H1 (cell line): ENCODE results near the gene NUMB. TPM values are rescaled to one million over a fixed set of nuclear protein-coding genes. Genes with fewer than 3 reads are reported as not detected.

ENCODE experiments used
- CTCF ChIA-PET: fragments of 300-600 bp; sonication (Branson Sonifier 250); formaldehyde crosslinking; loops from one replicate; lab custom pipeline; 2021; ENCODE audit not compliant: partially characterized antibody; lab: Charles Lee
- POLR2A ChIA-PET: fragments of 300-600 bp; sonication (Branson Sonifier 250); formaldehyde crosslinking; loops from one replicate; lab custom pipeline; 2021; ENCODE audit warnings: inconsistent platforms; ENCODE audit not compliant: partially characterized antibody; lab: Charles Lee
- DNase-seq, 2 experiments: peaks; one replicate each; pipeline versions ENCODE4 v3.0.0 to v3.0.0-alpha.2; 2010 to 2022; ENCODE audit warnings: low spot score in 2 of 2, low read depth in 1 of 2, mixed read lengths in 1 of 2
- FAIRE-seq: peaks from 2 replicates; lab custom pipeline; 2011; peaks lifted over from hg19 to GRCh38; lab: Jason Lieb, UNC
- H2AFZ ChIP-seq: 2 replicates; pipeline ENCODE4 v1.8.1; 2012; ENCODE audit warnings: low read length, inconsistent platforms
- H2AK5ac ChIP-seq: 2 replicates; pipeline ENCODE4 v1.6.1; 2013; ENCODE audit warnings: low read depth, low read length
- H2BK120ac ChIP-seq: replicated peaks from 2 replicates; pipeline ENCODE3; 2013; ENCODE audit warnings: low read depth, low read length, inconsistent platforms
- H2BK12ac ChIP-seq: 2 replicates; pipeline ENCODE4 v1.6.1; 2013; ENCODE audit warnings: low read depth, low read length
- H2BK15ac ChIP-seq: 2 replicates; pipeline ENCODE4 v1.6.1; 2013; ENCODE audit warnings: low read length
- H2BK20ac ChIP-seq: 2 replicates; pipeline ENCODE4 v1.6.1; 2013; ENCODE audit warnings: low read length
- H2BK5ac ChIP-seq: 2 replicates; pipeline ENCODE4 v1.6.1; 2013; ENCODE audit warnings: low read depth, low read length
- H3K14ac ChIP-seq: 2 replicates; pipeline ENCODE4 v1.6.1; 2013; ENCODE audit warnings: inconsistent platforms; ENCODE audit not compliant: insufficient read length
- H3K18ac ChIP-seq: 2 replicates; pipeline ENCODE4 v1.6.1; 2013; ENCODE audit warnings: low read length; ENCODE audit errors: extremely low read depth
- H3K23ac ChIP-seq: 2 replicates; pipeline ENCODE4 v1.6.1; 2013; ENCODE audit warnings: inconsistent platforms; ENCODE audit not compliant: insufficient read length
- H3K23me2 ChIP-seq: 2 replicates; pipeline ENCODE4 v1.6.1; 2013; ENCODE audit warnings: low read depth, low read length
- H3K27ac ChIP-seq: 2 replicates; pipeline ENCODE4 v1.6.1; 2011; ENCODE audit warnings: low read depth, low read length, inconsistent platforms
- H3K27me3 ChIP-seq, 4 experiments: replicated peaks in 1 of 4; 1 replicate in 1 of 4; 2 replicates in 3 of 4; pipeline versions ENCODE4 v1.6.1 to v1.8.1; 2011 to 2013; ENCODE audit warnings: low read length in 3 of 4, mild to moderate bottlenecking in 3 of 4, inconsistent platforms in 2 of 4, mixed read lengths in 2 of 4, moderate library complexity in 1 of 4; ENCODE audit not compliant: control insufficient read depth in 3 of 4, insufficient read depth in 3 of 4; ENCODE audit errors: extremely low read depth in 1 of 4
- H3K36me3 ChIP-seq, 4 experiments: 2 replicates each; pipeline versions ENCODE4 v1.6.1 to v1.8.1; 2011 to 2013; ENCODE audit warnings: mild to moderate bottlenecking in 4 of 4, low read length in 3 of 4, moderate library complexity in 2 of 4, control low read depth in 1 of 4, inconsistent platforms in 1 of 4; ENCODE audit not compliant: insufficient read depth in 4 of 4, control insufficient read depth in 2 of 4
- H3K4ac ChIP-seq: replicated peaks from 2 replicates; pipeline ENCODE3; 2013; ENCODE audit warnings: low read length, low read depth, mixed read lengths, inconsistent platforms; ENCODE audit not compliant: insufficient read length
- H3K4me1 ChIP-seq, 4 experiments: replicated peaks in 1 of 4; 1 replicate in 1 of 4; 2 replicates in 3 of 4; pipeline versions ENCODE4 v1.6.1 to v1.8.1; 2011 to 2013; ENCODE audit warnings: low read length in 3 of 4, inconsistent platforms in 2 of 4, mixed read lengths in 1 of 4; ENCODE audit not compliant: insufficient read depth in 4 of 4, control insufficient read depth in 3 of 4
- H3K4me2 ChIP-seq, 2 experiments: 2 replicates each; pipeline versions ENCODE4 v1.6.1 to v1.8.1; 2011 to 2013; ENCODE audit warnings: low read depth in 2 of 2, low read length in 2 of 2, control low read depth in 1 of 2, inconsistent platforms in 1 of 2, mild to moderate bottlenecking in 1 of 2; ENCODE audit not compliant: insufficient read depth in 1 of 2
- H3K4me3 ChIP-seq, 4 experiments: fragments of 200-600, 300-600 bp in 1 of 4; sonication (generic), shearing (Covaris generic), sonication (Bioruptor Twin) in 1 of 4; 2 replicates each; pipeline versions ENCODE4 v1.5.1 to v1.8.1; 2011 to 2016; ENCODE audit warnings: low read length in 4 of 4, low read depth in 3 of 4, control low read depth in 2 of 4, inconsistent platforms in 2 of 4, mild to moderate bottlenecking in 2 of 4, mixed read lengths in 1 of 4, moderate library complexity in 1 of 4; ENCODE audit not compliant: insufficient read depth in 2 of 4; ENCODE audit errors: extremely low read depth in 1 of 4
- H3K56ac ChIP-seq: replicated peaks from 2 replicates; pipeline ENCODE3; 2013; ENCODE audit warnings: low read depth, mild to moderate bottlenecking, mixed read lengths, low read length, inconsistent platforms; ENCODE audit not compliant: insufficient read length
- H3K79me1 ChIP-seq: 2 replicates; pipeline ENCODE4 v1.6.1; 2013; ENCODE audit warnings: low read depth, low read length, control low read depth
- H3K79me2 ChIP-seq, 2 experiments: 2 replicates each; pipeline versions ENCODE4 v1.6.1 to v1.8.1; 2012 to 2013; ENCODE audit warnings: low read length in 2 of 2, mild to moderate bottlenecking in 2 of 2, inconsistent platforms in 1 of 2; ENCODE audit not compliant: insufficient read depth in 2 of 2, control insufficient read depth in 1 of 2
- H3K9ac ChIP-seq, 4 experiments: replicated peaks in 1 of 4; 1 replicate in 1 of 4; 2 replicates in 3 of 4; pipeline versions ENCODE4 v1.6.1 to v1.8.1; 2011 to 2013; ENCODE audit warnings: low read depth in 3 of 4, low read length in 3 of 4, control low read depth in 2 of 4, mild to moderate bottlenecking in 2 of 4, moderate library complexity in 2 of 4, inconsistent platforms in 1 of 4; ENCODE audit errors: extremely low read depth in 1 of 4
- H3K9me3 ChIP-seq, 2 experiments: 2 replicates each; pipeline versions ENCODE4 v1.6.1 to v1.8.1; 2012 to 2013; ENCODE audit warnings: mild to moderate bottlenecking in 2 of 2, moderate library complexity in 2 of 2, control low read depth in 1 of 2, inconsistent platforms in 1 of 2, low read depth in 1 of 2, low read length in 1 of 2, mixed read lengths in 1 of 2; ENCODE audit not compliant: insufficient read depth in 2 of 2
- H4K20me1 ChIP-seq, 2 experiments: replicated peaks in 1 of 2; 2 replicates each; pipeline versions ENCODE3 to v1.8.1; 2011 to 2013; ENCODE audit warnings: inconsistent platforms in 2 of 2, low read length in 2 of 2, mild to moderate bottlenecking in 1 of 2; ENCODE audit not compliant: insufficient read depth in 2 of 2, control insufficient read depth in 1 of 2
- H4K5ac ChIP-seq: 2 replicates; pipeline ENCODE4 v1.6.1; 2013; ENCODE audit warnings: low read length, low read depth, mixed read lengths, inconsistent platforms; ENCODE audit not compliant: insufficient read length
- H4K8ac ChIP-seq: 2 replicates; pipeline ENCODE4 v1.8.0; 2013; ENCODE audit warnings: mild to moderate bottlenecking, moderate library complexity, low read length, inconsistent platforms; ENCODE audit not compliant: insufficient read depth; ENCODE audit errors: extremely low read depth
- H4K91ac ChIP-seq: replicated peaks from 2 replicates; pipeline ENCODE3; 2013; ENCODE audit warnings: low read length, mixed read lengths, inconsistent platforms; ENCODE audit not compliant: insufficient read length
- BACH1 ChIP-seq: IDR thresholded peaks from 2 replicates; pipeline ENCODE4 v1.6.1; 2012; ENCODE audit warnings: low read length, improper control_type of control experiment
- CEBPB ChIP-seq: IDR thresholded peaks from 2 replicates; pipeline ENCODE4 v1.6.1; 2012; ENCODE audit warnings: low read depth, low read length
- EGR1 ChIP-seq: IDR thresholded peaks from 2 replicates; pipeline ENCODE4 v1.6.1; 2011; ENCODE audit warnings: low read depth, low read length, borderline replicate concordance
- EP300 ChIP-seq, 2 experiments: IDR thresholded peaks; 1 replicate in 1 of 2; 2 replicates in 1 of 2; pipeline ENCODE4 v1.6.1; 2011 to 2012; ENCODE audit warnings: low read depth in 2 of 2, low read length in 2 of 2, mild to moderate bottlenecking in 2 of 2, borderline replicate concordance in 1 of 2, inconsistent platforms in 1 of 2, moderate library complexity in 1 of 2
- KDM1A ChIP-seq: fragments of 200-600, 300-600 bp; sonication (generic); IDR thresholded peaks from 2 replicates; pipeline ENCODE4 v1.7.1; 2016; ENCODE audit warnings: mild to moderate bottlenecking, low read length, borderline replicate concordance
- KDM5A ChIP-seq: fragments of 200-600 bp; IDR thresholded peaks from 2 replicates; pipeline ENCODE4 v1.7.1; 2012; ENCODE audit warnings: mild to moderate bottlenecking, low read length, inconsistent platforms, mixed read lengths
- SP1 ChIP-seq: IDR thresholded peaks from 2 replicates; pipeline ENCODE4 v1.6.1; 2011; ENCODE audit warnings: low read depth, low read length
- SUZ12 ChIP-seq: fragments of 200-600 bp; sonication (generic); IDR thresholded peaks from 2 replicates; pipeline ENCODE4 v1.6.1; 2012; ENCODE audit warnings: mild to moderate bottlenecking, inconsistent platforms, low read length, moderate library complexity, mixed read lengths
- TBP ChIP-seq: IDR thresholded peaks from 2 replicates; pipeline ENCODE4 v1.6.1; 2011; ENCODE audit warnings: low read depth, low read length, improper control_type of control experiment
- TEAD4 ChIP-seq: IDR thresholded peaks from 2 replicates; pipeline ENCODE4 v1.6.1; 2012; ENCODE audit warnings: low read depth, low read length, inconsistent platforms, mixed read lengths
- YY1 ChIP-seq: IDR thresholded peaks from 2 replicates; pipeline ENCODE4 v1.6.1; 2011; ENCODE audit warnings: low read depth, mild to moderate bottlenecking, low read length
- ZNF274 ChIP-seq: IDR thresholded peaks from 2 replicates; pipeline ENCODE4 v1.7.0; 2012; ENCODE audit warnings: low read length, borderline replicate concordance; ENCODE audit errors: extremely low read depth
- WGBS, 2 experiments: shearing (Covaris generic) in 1 of 2; methylation state at CpG; one replicate each; pipeline versions ENCODE4 v1.1.6 to v1.1.7; 2013 to 2015; ENCODE audit warnings: low lambda C conversion rate in 2 of 2, mixed read lengths in 2 of 2, inconsistent platforms in 1 of 2, low coverage in 1 of 2, missing lambda C conversion rate in 1 of 2; ENCODE audit not compliant: insufficient replicate concordance in 2 of 2, insufficient coverage in 1 of 2, insufficient read length in 1 of 2; ENCODE audit errors: extremely low coverage in 1 of 2, missing lambda C conversion rate in 1 of 2; 5-methylcytosine and 5-hydroxymethylcytosine counted together
- polyA plus RNA-seq, 7 experiments: library from polyadenylated mRNA; depleted of rRNA in 3 of 7; stranded (reverse) in 5 of 7; unstranded in 2 of 7; fragments of >200 nt in 5 of 7; fragments of 200-250 nt in 2 of 7; gene quantifications; 1 replicate in 5 of 7; 2 replicates in 1 of 7; 4 replicates in 1 of 7; pipeline versions ENCODE4 v1.2.1 to v1.2.3, GENCODE V29; 2011 to 2013; ENCODE audit warnings: missing spikeins in 2 of 7, mixed read lengths in 2 of 7
- total RNA-seq: library from RNA; stranded (reverse); fragmentation: NEBNext Ultra II Directional; extraction: Animal tissue kit (Norgen Biotek cat#: 25700); gene quantifications from 2 replicates; pipeline ENCODE4 v1.2.1, GENCODE V29; 2021

The NUMB gene
- total and polyA plus RNA-seq, 2 of the 8 experiments (the other 6 are each of a cell fraction or from before 2014, with no cell fraction given): 54.3 to 78.1 TPM

GRCh38 chr14:73392329-73393257 lies 65.8 kb downstream of the NUMB start:
- Histone ChIP-seq H2BK120ac (no peak overlapping the region), H4K20me1 (peaks cover 0 to 1% of the 10 kb centered on the region in 2 experiments), H3K9ac (no peak overlapping the region), H2BK12ac (no peak overlapping the region), H4K91ac (no peak overlapping the region), H3K4ac (no peak overlapping the region), H3K23ac (no peak overlapping the region), H3K79me1 (no peaks in the 10 kb centered on the region; the same call in 1 of the 2 replicates), H3K4me3 (no peak overlapping the region), H3K4me2 (no peak overlapping the region), H2BK5ac (no peak overlapping the region), H3K27me3 (no peaks in the 10 kb centered on the region), H4K5ac (no peak overlapping the region), H2BK20ac (no peak overlapping the region), H3K79me2 (peaks cover 0 to 4% of the 10 kb centered on the region in 2 experiments; a peak in 1 of 4 replicates), H4K8ac (no peak overlapping the region), H3K56ac (no peak overlapping the region), H3K23me2 (no peaks in the 10 kb centered on the region), H2AK5ac (no peak overlapping the region), H3K4me1 (no peaks in the 10 kb centered on the region), H2BK15ac (no peak overlapping the region), H3K36me3 (no peaks in the 10 kb centered on the region), H3K9me3 (no peaks in the 10 kb centered on the region), H3K14ac (no peak overlapping the region), H3K27ac (no peak overlapping the region), H3K18ac (no peak overlapping the region), H2AFZ (no peak overlapping the region)
- DNase-seq (no peak), FAIRE-seq (no peak)
- ChIA-PET CTCF (interaction anchor here (0.6 kb wide), 1 partner anchor 110 kb away, joined by 3 read pairs; no protein-coding TSS in a partner anchor), POLR2A (no interaction called here)
- WGBS, 2 experiments: 93% methylated on average over 4 of the region's 4 CpGs; no CpG with 5 or more reads in 1 of the 2 experiments
- TF ChIP-seq SP1 (no peak), EGR1 (no peak), KDM1A (no peak), EP300 (IDR thresholded peaks at IDR 0.05; ENCODE audit: borderline replicate concordance in 1 of 2, low read depth in 2 of 2, low read length in 2 of 2) (no peak), TEAD4 (no peak), KDM5A (no peak), CEBPB (no peak), TBP (no peak), BACH1 (no peak), SUZ12 (no peak), YY1 (no peak), ZNF274 (no peak)
